ENCODE data around the gene CDH13.

GRCh38 chr16:82758406-82758805 lies 131.6 kb downstream of the CDH13 start:
- TF ChIP-seq ZNF274 (IDR thresholded peaks at IDR 0.05; ENCODE audit: borderline replicate concordance, extremely low read depth, low read length), result no peak
- TF ChIP-seq GABPA (IDR thresholded peaks at IDR 0.05; ENCODE audit: borderline replicate concordance, insufficient read depth, low read length), result no peak
- TF ChIP-seq, protein P1, sequence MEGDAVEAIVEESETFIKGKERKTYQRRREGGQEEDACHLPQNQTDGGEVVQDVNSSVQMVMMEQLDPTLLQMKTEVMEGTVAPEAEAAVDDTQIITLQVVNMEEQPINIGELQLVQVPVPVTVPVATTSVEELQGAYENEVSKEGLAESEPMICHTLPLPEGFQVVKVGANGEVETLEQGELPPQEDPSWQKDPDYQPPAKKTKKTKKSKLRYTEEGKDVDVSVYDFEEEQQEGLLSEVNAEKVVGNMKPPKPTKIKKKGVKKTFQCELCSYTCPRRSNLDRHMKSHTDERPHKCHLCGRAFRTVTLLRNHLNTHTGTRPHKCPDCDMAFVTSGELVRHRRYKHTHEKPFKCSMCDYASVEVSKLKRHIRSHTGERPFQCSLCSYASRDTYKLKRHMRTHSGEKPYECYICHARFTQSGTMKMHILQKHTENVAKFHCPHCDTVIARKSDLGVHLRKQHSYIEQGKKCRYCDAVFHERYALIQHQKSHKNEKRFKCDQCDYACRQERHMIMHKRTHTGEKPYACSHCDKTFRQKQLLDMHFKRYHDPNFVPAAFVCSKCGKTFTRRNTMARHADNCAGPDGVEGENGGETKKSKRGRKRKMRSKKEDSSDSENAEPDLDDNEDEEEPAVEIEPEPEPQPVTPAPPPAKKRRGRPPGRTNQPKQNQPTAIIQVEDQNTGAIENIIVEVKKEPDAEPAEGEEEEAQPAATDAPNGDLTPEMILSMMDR (IDR thresholded peaks at IDR 0.05; ENCODE audit: control extremely low read depth in 1 of 3, insufficient read depth in 1 of 3, low read depth in 1 of 3, low read length in 3 of 3), result no peak
- no peak for TF ChIP-seq RAD21 (IDR thresholded peaks at IDR 0.05 in 1 of 2, conservative IDR thresholded peaks at IDR 0.05 in 1 of 2; ENCODE audit: low read depth in 2 of 2, low read length in 2 of 2)
- no peak for TF ChIP-seq EP300 (IDR thresholded peaks at IDR 0.05; ENCODE audit: borderline replicate concordance in 1 of 2, low read depth in 2 of 2, low read length in 2 of 2)
- TF ChIP-seq CHD2 (IDR thresholded peaks at IDR 0.05; ENCODE audit: low read length), result no peak
- no peak for TF ChIP-seq HDAC2 (IDR thresholded peaks at IDR 0.05; ENCODE audit: borderline replicate concordance in 1 of 2, low read depth in 2 of 2, low read length in 2 of 2)
- TF ChIP-seq RBBP5 (IDR thresholded peaks at IDR 0.05; ENCODE audit: borderline replicate concordance, low read depth, low read length), result no peak
- no peak for TF ChIP-seq TEAD4 (IDR thresholded peaks at IDR 0.05; ENCODE audit: low read depth, low read length)
